ENCODE data around the gene ABCC1. TPM values are rescaled to one million over a fixed set of nuclear protein-coding genes. Genes with fewer than 3 reads are reported as not detected.

ABCC1 gene
- total RNA-seq, 1 experiment from 2014 or later: 56.4 TPM

GRCh38 chr16:16149710-16150116, 200.3 kb downstream of the ABCC1 start:
- no peaks in the 10 kb centered on the region for H3K27me3 ChIP-seq (ENCODE audit: insufficient read depth, low read length)
- Mint-ChIP-seq H3K4me1 (peaks cover 3 to 7% of the 10 kb centered on the region in 2 experiments), H3K9me3 (no peaks in the 10 kb centered on the region), H3K27ac (no peak overlapping the region; a peak in 1 of 7 replicates), H3K27me3 (ENCODE audit: low read depth) (peaks cover 1% of the 10 kb centered on the region; the same call in 1 of the 2 replicates), H3K36me3 (ENCODE audit: insufficient read depth in 1 of 3, low read depth in 3 of 3) (peaks cover 3 to 8% (median 6%) of the 10 kb centered on the region in 3 experiments; a peak in 3 of 7 replicates), H3K4me3 (no peak overlapping the region)
- no peak overlapping the region for H2BK20ac ChIP-seq (ENCODE audit: low read depth, low read length, poor library complexity, severe bottlenecking)
- no peak overlapping the region for H2BK15ac ChIP-seq (ENCODE audit: low read depth, low read length)
- no peak overlapping the region for H3T11ph ChIP-seq (ENCODE audit: low read length)
- H3K4me1 ChIP-seq (ENCODE audit: insufficient read depth, low read length): no peaks in the 10 kb centered on the region
- no peak for DNase-seq
- no peaks in the 10 kb centered on the region for H3K23me2 ChIP-seq (ENCODE audit: insufficient read length, low read depth, low read length, poor library complexity, severe bottlenecking)
- H4K20me1 ChIP-seq (ENCODE audit: control insufficient read depth, insufficient read depth, insufficient read length): no peaks in the 10 kb centered on the region
- WGBS (ENCODE audit: extremely low coverage, insufficient read length, low lambda C conversion rate): no CpG with 5 or more reads among the region's 10 CpGs
- H3K56ac ChIP-seq (ENCODE audit: insufficient read length, low read depth, low read length): no peak overlapping the region
- H3K27ac ChIP-seq (ENCODE audit: insufficient read length, low read depth, low read length): no peak overlapping the region
- H3K79me1 ChIP-seq (ENCODE audit: insufficient read depth, low read depth, low read length, poor library complexity, severe bottlenecking): no peaks in the 10 kb centered on the region
- no peak overlapping the region for H2BK5ac ChIP-seq (ENCODE audit: insufficient read length, low read length)
- H3K9me3 ChIP-seq (ENCODE audit: control insufficient read depth, low read depth, low read length): no peaks in the 10 kb centered on the region
- no peak overlapping the region for H3K4ac ChIP-seq (ENCODE audit: low read depth, low read length)
- H4K5ac ChIP-seq (ENCODE audit: insufficient read length, low read depth, low read length): no peak overlapping the region
- H4K91ac ChIP-seq (ENCODE audit: insufficient read length, low read depth, low read length): no peak overlapping the region
- H2BK12ac ChIP-seq (ENCODE audit: insufficient read length, low read depth, low read length): no peak overlapping the region
- no peak overlapping the region for H2AFZ ChIP-seq (ENCODE audit: low read length)
- no peak for TF ChIP-seq CTCF (conservative IDR thresholded peaks at IDR 0.05)
- H3K79me2 ChIP-seq (ENCODE audit: insufficient read depth, low read length): no peaks in the 10 kb centered on the region
- no peak overlapping the region for H3K9ac ChIP-seq (ENCODE audit: extremely low read depth, insufficient read length, low read length)
- H3K4me2 ChIP-seq (ENCODE audit: insufficient read depth, insufficient read length, low read length): no peak overlapping the region
- H2BK120ac ChIP-seq (ENCODE audit: low read depth, low read length, poor library complexity, severe bottlenecking): no peak overlapping the region
- H3K23ac ChIP-seq (ENCODE audit: insufficient read length, low read depth, low read length): no peak overlapping the region
- no peak overlapping the region for H3K18ac ChIP-seq (ENCODE audit: insufficient read length, low read depth, low read length)
- no peak overlapping the region for H2AK5ac ChIP-seq (ENCODE audit: insufficient read length, low read length)
- no peak overlapping the region for H4K8ac ChIP-seq (replicated peaks; ENCODE audit: insufficient read length, low read depth, low read length)
- H3K14ac ChIP-seq (ENCODE audit: insufficient read depth, low read length): no peak overlapping the region; the same call in 1 of the 2 replicates
